GM03348 (cell line): ENCODE results near the gene EDN3.

Experiments used
- DNase-seq: peaks from one replicate; pipeline ENCODE4 v3.0.0; 2012; ENCODE audit warnings: low spot score

Gene EDN3

GRCh38 chr20:59300333-59301081 is at the start of gene EDN3:
Gene EDN3 (plus strand): TSS chr20:59300611. CDS start chr20:59300813, 202 bp downstream.
- no peak for DNase-seq

- DNase-seq = no peak
Measured at GRCh38 chr20:59253325-59253724, 47.1 kb upstream of the EDN3 start.

GRCh38 chr20:59253779-59254319 is 46.6 kb upstream of the EDN3 start:
- no peak for DNase-seq

- DNase-seq = no peak
Measured at GRCh38 chr20:59255256-59255655, 45.2 kb upstream of the EDN3 start.

- no peak for DNase-seq
Measured at GRCh38 chr20:59258221-59258621, 42.2 kb upstream of the EDN3 start.

- DNase-seq = no peak
Measured at GRCh38 chr20:59259946-59260345, 40.5 kb upstream of the EDN3 start.

- DNase-seq = no peak
Measured at GRCh38 chr20:59265298-59265697, 35.1 kb upstream of the EDN3 start.

GRCh38 chr20:59268870-59269269 is 31.5 kb upstream of the EDN3 start:
- DNase-seq = no peak

- DNase-seq = no peak
Measured at GRCh38 chr20:59269411-59270025, 30.9 kb upstream of the EDN3 start.

- no peak for DNase-seq
Measured at GRCh38 chr20:59270380-59270779, 30.0 kb upstream of the EDN3 start.

- no peak for DNase-seq
Measured at GRCh38 chr20:59273739-59274357, 26.6 kb upstream of the EDN3 start.

- DNase-seq = no peak
Measured at GRCh38 chr20:59276938-59277337, 23.5 kb upstream of the EDN3 start.

- no peak for DNase-seq
Measured at GRCh38 chr20:59284470-59284869, 15.9 kb upstream of the EDN3 start.

GRCh38 chr20:59289994-59290393 is 10.4 kb upstream of the EDN3 start:
- DNase-seq = no peak

- no peak for DNase-seq
Measured at GRCh38 chr20:59291740-59292383, 8.5 kb upstream of the EDN3 start.

- no peak for DNase-seq
Measured at GRCh38 chr20:59295531-59295930, 4.9 kb upstream of the EDN3 start.

GRCh38 chr20:59297686-59298085 is 2.7 kb upstream of the EDN3 start:
- DNase-seq = no peak

GRCh38 chr20:59299945-59300332 is 472 bp upstream of the EDN3 start:
- no peak for DNase-seq

- DNase-seq = no peak
Measured at GRCh38 chr20:59301343-59302007, 1.1 kb downstream of the EDN3 start.

- DNase-seq = no peak
Measured at GRCh38 chr20:59305908-59306655, 5.7 kb downstream of the EDN3 start.

GRCh38 chr20:59307270-59307669 is 6.9 kb downstream of the EDN3 start:
- no peak for DNase-seq
